HG03457 (cell line): Measurements from ENCODE around the gene IRX2.

Experiments used
- ATAC-seq: cut with Tn5 transposase; IDR thresholded peaks from one replicate; pipeline ENCODE4 v1.9.1; 2021; ENCODE audit warnings: moderate number of reproducible peaks; ENCODE audit not compliant: unreplicated experiment

Gene IRX2

GRCh38 chr5:2751592-2752021 lies at the start of gene IRX2:
Gene IRX2, minus strand, starts transcription at chr5:2751677. Its CDS starts 264 bp downstream, at chr5:2751413.
- ATAC-seq = no peak

GRCh38 chr5:2800035-2800434 lies 48.6 kb upstream of the IRX2 start:
- no peak for ATAC-seq

GRCh38 chr5:2797981-2798380 lies 46.5 kb upstream of the IRX2 start:
- ATAC-seq = no peak

- ATAC-seq = no peak
Measured at GRCh38 chr5:2797160-2797559, 45.7 kb upstream of the IRX2 start.

GRCh38 chr5:2783223-2783622 lies 31.7 kb upstream of the IRX2 start:
- no peak for ATAC-seq

- no peak for ATAC-seq
Measured at GRCh38 chr5:2782658-2783057, 31.2 kb upstream of the IRX2 start.

- no peak for ATAC-seq
Measured at GRCh38 chr5:2780421-2781171, 29.1 kb upstream of the IRX2 start.

GRCh38 chr5:2779459-2779858 lies 28.0 kb upstream of the IRX2 start:
- ATAC-seq = no peak

GRCh38 chr5:2776337-2777302 lies 25.1 kb upstream of the IRX2 start:
- no peak for ATAC-seq

GRCh38 chr5:2773327-2773726 lies 21.9 kb upstream of the IRX2 start:
- ATAC-seq = no peak

GRCh38 chr5:2767089-2767488 lies 15.6 kb upstream of the IRX2 start:
- no peak for ATAC-seq

- ATAC-seq = no peak
Measured at GRCh38 chr5:2764581-2764980, 13.1 kb upstream of the IRX2 start.

GRCh38 chr5:2763533-2763794 lies 12.0 kb upstream of the IRX2 start:
- ATAC-seq = no peak

GRCh38 chr5:2762744-2763532 lies 11.5 kb upstream of the IRX2 start:
- no peak for ATAC-seq

- ATAC-seq = no peak
Measured at GRCh38 chr5:2761921-2762488, 10.5 kb upstream of the IRX2 start.

- no peak for ATAC-seq
Measured at GRCh38 chr5:2759696-2760461, 8.4 kb upstream of the IRX2 start.

- ATAC-seq = no peak
Measured at GRCh38 chr5:2759091-2759490, 7.6 kb upstream of the IRX2 start.

- no peak for ATAC-seq
Measured at GRCh38 chr5:2758632-2759031, 7.2 kb upstream of the IRX2 start.

- ATAC-seq = no peak
Measured at GRCh38 chr5:2757563-2758351, 6.3 kb upstream of the IRX2 start.
